Neural cell (in vitro differentiated cells): ENCODE results near the gene MBD1. TPM values are rescaled to one million over a fixed set of nuclear protein-coding genes. Genes with fewer than 3 reads are reported as not detected.
A peak's percentile ranks its signal among the peaks of the same experiment; 100 is the strongest.

Source experiments
- H2AFZ ChIP-seq: fragments of 200-600, 300-800 bp; sonication (generic), shearing (Covaris generic); 2 replicates; pipeline ENCODE4 v1.6.0; 2014; ENCODE audit warnings: low read depth, mild to moderate bottlenecking, antibody characterized with exemption, low read length, moderate library complexity
- H3F3A ChIP-seq: fragments of 200-600 bp; shearing (Covaris generic); 2 replicates; pipeline ENCODE4 v1.6.1; 2016; ENCODE audit warnings: mild to moderate bottlenecking, moderate library complexity, mixed read lengths, antibody characterized with exemption, low read length; ENCODE audit not compliant: insufficient read depth, poor library complexity, severe bottlenecking
- H3K27ac ChIP-seq: fragments of 200-600, 300-800 bp; sonication (generic), shearing (Covaris generic); 2 replicates; pipeline ENCODE4 v1.5.1; 2014; ENCODE audit warnings: mild to moderate bottlenecking, low read length, moderate library complexity
- H3K27me3 ChIP-seq: fragments of 300-800, 200-600 bp; sonication (generic), shearing (Covaris generic); 2 replicates; pipeline ENCODE4 v1.6.0; 2014; ENCODE audit warnings: mild to moderate bottlenecking, low read depth, low read length, moderate library complexity; ENCODE audit not compliant: insufficient read depth
- H3K36me3 ChIP-seq: fragments of 300-800, 200-600 bp; sonication (generic), shearing (Covaris generic); 2 replicates; pipeline ENCODE4 v1.5.1; 2014; ENCODE audit warnings: mild to moderate bottlenecking, antibody characterized with exemption, low read length, moderate library complexity; ENCODE audit not compliant: insufficient read depth
- H3K4me2 ChIP-seq: fragments of 300-800, 200-600 bp; sonication (generic), shearing (Covaris generic); 2 replicates; pipeline ENCODE4 v1.6.0; 2014; ENCODE audit warnings: mild to moderate bottlenecking, low read length
- H3K4me3 ChIP-seq: fragments of 300-800, 200-600 bp; sonication (generic), shearing (Covaris generic); 2 replicates; pipeline ENCODE4 v1.5.1; 2014; ENCODE audit warnings: mild to moderate bottlenecking, low read length, moderate library complexity
- H3K79me2 ChIP-seq: fragments of 200-600 bp; shearing (Covaris generic); replicated peaks from 2 replicates; pipeline ENCODE4 v1.6.0; 2014; ENCODE audit warnings: mild to moderate bottlenecking, low read length, moderate library complexity; ENCODE audit not compliant: insufficient read depth
- H3K9ac ChIP-seq: fragments of 300-800, 200-600 bp; sonication (generic), shearing (Covaris generic); 2 replicates; pipeline ENCODE4 v1.6.1; 2016; ENCODE audit warnings: mild to moderate bottlenecking, low read length, mixed read lengths
- H3K9me2 ChIP-seq: fragments of 200-600 bp; shearing (Covaris generic); 2 replicates; pipeline ENCODE4 v1.6.1; 2016; ENCODE audit warnings: mild to moderate bottlenecking, low read length, mixed read lengths; ENCODE audit not compliant: insufficient read depth
- H3K9me3 ChIP-seq: fragments of 200-600, 300-800 bp; sonication (generic), shearing (Covaris generic); 2 replicates; pipeline ENCODE4 v1.6.1; 2016; ENCODE audit warnings: mild to moderate bottlenecking, mixed run types, low read length, moderate library complexity, mixed read lengths
- H4K20me1 ChIP-seq: fragments of 200-600 bp; shearing (Covaris generic); 2 replicates; pipeline ENCODE4 v1.6.1; 2016; ENCODE audit warnings: mild to moderate bottlenecking, mixed run types; ENCODE audit not compliant: insufficient read depth
- EP300 ChIP-seq: fragments of 450-650 bp; conservative IDR thresholded peaks from 2 replicates; pipeline ENCODE4 v1.6.1; 2014; ENCODE audit warnings: antibody characterized with exemption, mild to moderate bottlenecking, moderate library complexity; ENCODE audit not compliant: poor library complexity, severe bottlenecking
- EZH2 ChIP-seq: fragments of 200-600, 300-800 bp; shearing (Covaris generic), sonication (generic); IDR thresholded peaks from 2 replicates; pipeline ENCODE4 v1.6.1; 2014; ENCODE audit warnings: antibody characterized with exemption, low read length, borderline replicate concordance, mild to moderate bottlenecking; ENCODE audit not compliant: insufficient read depth, poor library complexity, severe bottlenecking
- MXI1 ChIP-seq: fragments of 450-650 bp; conservative IDR thresholded peaks from 2 replicates; pipeline ENCODE4 v1.6.1; 2014; ENCODE audit warnings: antibody characterized with exemption, mild to moderate bottlenecking; ENCODE audit not compliant: poor library complexity, severe bottlenecking
- POLR2AphosphoS5 ChIP-seq: IDR thresholded peaks from 2 replicates; pipeline ENCODE4 v1.6.1; 2012
- RAD21 ChIP-seq: fragments of 450-650 bp; conservative IDR thresholded peaks from 2 replicates; pipeline ENCODE4 v1.6.1; 2014; ENCODE audit warnings: antibody characterized with exemption, mild to moderate bottlenecking, moderate library complexity
- SMC3 ChIP-seq: fragments of 450-650 bp; conservative IDR thresholded peaks from 2 replicates; pipeline ENCODE4 v1.6.1; 2014; ENCODE audit warnings: antibody characterized with exemption, mild to moderate bottlenecking, moderate library complexity; ENCODE audit not compliant: poor library complexity
- TAF1 ChIP-seq: IDR thresholded peaks from 2 replicates; pipeline ENCODE4 v1.6.1; 2012; ENCODE audit warnings: low read depth
- polyA plus RNA-seq: library from polyadenylated mRNA; depleted of rRNA; stranded (reverse); fragments of >200 nt; gene quantifications from 2 replicates; pipeline ENCODE4 v1.2.3, GENCODE V29; 2014
- TF ChIP-seq, protein P1 (sequence below): fragments of 450-650 bp; IDR thresholded peaks from 2 replicates; pipeline ENCODE4 v1.5.1; 2014; ENCODE audit warnings: antibody characterized with exemption, mild to moderate bottlenecking, moderate library complexity; ENCODE audit not compliant: poor library complexity, severe bottlenecking
- TF ChIP-seq, protein P2 (sequence below): IDR thresholded peaks from 2 replicates; pipeline ENCODE4 v1.6.1; 2012; ENCODE audit warnings: borderline replicate concordance

Gene MBD1
- polyA plus RNA-seq, 1 donor from 2014 or later: 106 TPM

DNA sequence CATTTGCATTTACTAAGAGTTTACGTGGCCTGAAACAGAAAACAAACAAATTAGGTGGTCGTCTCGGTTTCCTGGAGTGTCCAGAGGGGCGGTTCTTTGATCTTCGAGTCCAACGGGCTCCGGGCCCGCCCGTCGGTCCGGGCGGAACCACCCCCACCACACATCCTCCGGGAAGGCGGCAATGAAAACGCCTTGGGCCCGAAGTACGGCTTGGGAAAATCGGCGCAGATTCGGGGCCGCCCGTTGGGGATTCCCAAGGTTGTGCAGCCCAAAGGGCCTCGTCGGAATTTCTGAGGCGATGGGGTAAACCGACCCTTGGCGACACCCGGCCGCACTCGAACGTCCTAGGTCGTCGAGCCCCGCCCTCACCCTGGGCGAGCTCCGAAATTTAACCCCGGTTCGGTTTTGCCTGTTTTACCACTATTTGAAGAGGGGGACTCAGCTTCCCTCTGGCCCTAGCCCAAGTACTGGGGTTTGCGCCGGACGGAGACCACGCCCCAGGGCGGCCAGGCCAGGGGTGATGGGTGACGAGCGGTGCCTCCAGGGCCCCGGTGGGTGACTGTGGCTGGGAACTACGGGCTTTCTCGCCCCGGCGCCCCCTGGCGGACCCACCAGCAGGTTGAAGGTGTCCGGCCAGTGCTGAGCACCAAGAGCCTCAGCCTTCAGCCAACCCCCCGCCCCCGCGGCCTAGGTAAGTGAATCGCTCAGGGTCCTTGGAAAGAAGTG, 13.1 kb downstream of the MBD1 start:
- Histone ChIP-seq H3F3A (no peaks in the 10 kb centered on the region), H3K9me2 (no peaks in the 10 kb centered on the region), H3K79me2 (no peaks in the 10 kb centered on the region), H3K9me3 (no peaks in the 10 kb centered on the region), H3K27ac (no peak overlapping the region), H2AFZ (no peak overlapping the region), H3K27me3 (no peaks in the 10 kb centered on the region), H3K4me3 (no peak overlapping the region), H3K9ac (no peak overlapping the region), H3K36me3 (peaks cover 21% of the 10 kb centered on the region), H4K20me1 (no peaks in the 10 kb centered on the region), H3K4me2 (no peak overlapping the region)
- TF ChIP-seq MXI1 (no peak), POLR2AphosphoS5 (no peak)

DNA sequence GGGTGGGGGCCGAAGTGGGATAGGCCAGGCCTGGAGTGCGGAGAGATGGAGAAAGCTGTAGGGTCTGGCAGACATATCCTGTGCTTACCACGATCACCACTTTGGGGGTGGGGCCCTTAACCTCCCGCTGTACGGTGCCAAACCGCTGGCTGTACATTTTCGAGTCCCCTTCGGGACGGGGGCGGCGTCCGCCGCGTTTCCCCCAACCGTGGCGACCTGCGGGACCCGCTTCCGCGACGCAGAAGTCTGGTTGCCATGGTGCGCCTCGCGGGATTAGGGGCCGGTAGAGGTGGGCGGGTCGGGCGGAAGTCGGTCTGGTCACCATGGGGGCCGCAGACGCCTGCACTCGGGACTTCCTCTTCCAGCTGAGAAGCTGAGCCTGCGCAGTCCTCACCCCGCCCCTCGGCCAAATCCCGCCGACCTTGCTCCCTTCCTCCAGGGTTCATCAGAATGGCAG, 15.0 kb downstream of the MBD1 start, which contains the start of gene CFAP53:
Gene CFAP53, minus strand, starts transcription at position 248 of the 457 bp plus-strand sequence. Its CDS starts 91 bp downstream, at position 157.
- peak within 1 kb of the TSS; percentile 55 for H3K9ac ChIP-seq

More for the DNA sequence above, 15.0 kb downstream of the MBD1 start, which contains the start of gene CFAP53:
- Histone ChIP-seq H3K9me2 (no peaks in the 10 kb centered on the region), H3K27ac (no peak within 1 kb of the TSS), H3K27me3 (no peaks in the 10 kb centered on the region), H2AFZ (no peak within 1 kb of the TSS), H4K20me1 (no peaks in the 10 kb centered on the region), H3K36me3 (peaks cover 21% of the 10 kb centered on the region), H3K79me2 (no peaks in the 10 kb centered on the region), H3K4me3 (peak within 1 kb of the TSS; percentile 68), H3K4me2 (peak within 1 kb of the TSS; percentile 38), H3F3A (no peaks in the 10 kb centered on the region), H3K9me3 (no peaks in the 10 kb centered on the region)
- TF ChIP-seq RAD21 (no peak), SMC3 (no peak), TAF1 (no peak), POLR2AphosphoS5 (peak; percentile 52), EZH2 (no peak), MXI1 (peak; percentile 80), EP300 (peak; percentile 21)
- TF ChIP-seq, protein P1, sequence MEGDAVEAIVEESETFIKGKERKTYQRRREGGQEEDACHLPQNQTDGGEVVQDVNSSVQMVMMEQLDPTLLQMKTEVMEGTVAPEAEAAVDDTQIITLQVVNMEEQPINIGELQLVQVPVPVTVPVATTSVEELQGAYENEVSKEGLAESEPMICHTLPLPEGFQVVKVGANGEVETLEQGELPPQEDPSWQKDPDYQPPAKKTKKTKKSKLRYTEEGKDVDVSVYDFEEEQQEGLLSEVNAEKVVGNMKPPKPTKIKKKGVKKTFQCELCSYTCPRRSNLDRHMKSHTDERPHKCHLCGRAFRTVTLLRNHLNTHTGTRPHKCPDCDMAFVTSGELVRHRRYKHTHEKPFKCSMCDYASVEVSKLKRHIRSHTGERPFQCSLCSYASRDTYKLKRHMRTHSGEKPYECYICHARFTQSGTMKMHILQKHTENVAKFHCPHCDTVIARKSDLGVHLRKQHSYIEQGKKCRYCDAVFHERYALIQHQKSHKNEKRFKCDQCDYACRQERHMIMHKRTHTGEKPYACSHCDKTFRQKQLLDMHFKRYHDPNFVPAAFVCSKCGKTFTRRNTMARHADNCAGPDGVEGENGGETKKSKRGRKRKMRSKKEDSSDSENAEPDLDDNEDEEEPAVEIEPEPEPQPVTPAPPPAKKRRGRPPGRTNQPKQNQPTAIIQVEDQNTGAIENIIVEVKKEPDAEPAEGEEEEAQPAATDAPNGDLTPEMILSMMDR: no peak
- TF ChIP-seq, protein P2, sequence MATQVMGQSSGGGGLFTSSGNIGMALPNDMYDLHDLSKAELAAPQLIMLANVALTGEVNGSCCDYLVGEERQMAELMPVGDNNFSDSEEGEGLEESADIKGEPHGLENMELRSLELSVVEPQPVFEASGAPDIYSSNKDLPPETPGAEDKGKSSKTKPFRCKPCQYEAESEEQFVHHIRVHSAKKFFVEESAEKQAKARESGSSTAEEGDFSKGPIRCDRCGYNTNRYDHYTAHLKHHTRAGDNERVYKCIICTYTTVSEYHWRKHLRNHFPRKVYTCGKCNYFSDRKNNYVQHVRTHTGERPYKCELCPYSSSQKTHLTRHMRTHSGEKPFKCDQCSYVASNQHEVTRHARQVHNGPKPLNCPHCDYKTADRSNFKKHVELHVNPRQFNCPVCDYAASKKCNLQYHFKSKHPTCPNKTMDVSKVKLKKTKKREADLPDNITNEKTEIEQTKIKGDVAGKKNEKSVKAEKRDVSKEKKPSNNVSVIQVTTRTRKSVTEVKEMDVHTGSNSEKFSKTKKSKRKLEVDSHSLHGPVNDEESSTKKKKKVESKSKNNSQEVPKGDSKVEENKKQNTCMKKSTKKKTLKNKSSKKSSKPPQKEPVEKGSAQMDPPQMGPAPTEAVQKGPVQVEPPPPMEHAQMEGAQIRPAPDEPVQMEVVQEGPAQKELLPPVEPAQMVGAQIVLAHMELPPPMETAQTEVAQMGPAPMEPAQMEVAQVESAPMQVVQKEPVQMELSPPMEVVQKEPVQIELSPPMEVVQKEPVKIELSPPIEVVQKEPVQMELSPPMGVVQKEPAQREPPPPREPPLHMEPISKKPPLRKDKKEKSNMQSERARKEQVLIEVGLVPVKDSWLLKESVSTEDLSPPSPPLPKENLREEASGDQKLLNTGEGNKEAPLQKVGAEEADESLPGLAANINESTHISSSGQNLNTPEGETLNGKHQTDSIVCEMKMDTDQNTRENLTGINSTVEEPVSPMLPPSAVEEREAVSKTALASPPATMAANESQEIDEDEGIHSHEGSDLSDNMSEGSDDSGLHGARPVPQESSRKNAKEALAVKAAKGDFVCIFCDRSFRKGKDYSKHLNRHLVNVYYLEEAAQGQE: no peak
